Measurements from ENCODE around the gene SPOCD1. TPM values are rescaled to one million over a fixed set of nuclear protein-coding genes. Genes with fewer than 3 reads are reported as not detected.

SPOCD1 gene
- total RNA-seq, 4 donors from 2014 or later, result 0.42 to 14.1 (median 0.66) TPM; not detected in 1

DNA sequence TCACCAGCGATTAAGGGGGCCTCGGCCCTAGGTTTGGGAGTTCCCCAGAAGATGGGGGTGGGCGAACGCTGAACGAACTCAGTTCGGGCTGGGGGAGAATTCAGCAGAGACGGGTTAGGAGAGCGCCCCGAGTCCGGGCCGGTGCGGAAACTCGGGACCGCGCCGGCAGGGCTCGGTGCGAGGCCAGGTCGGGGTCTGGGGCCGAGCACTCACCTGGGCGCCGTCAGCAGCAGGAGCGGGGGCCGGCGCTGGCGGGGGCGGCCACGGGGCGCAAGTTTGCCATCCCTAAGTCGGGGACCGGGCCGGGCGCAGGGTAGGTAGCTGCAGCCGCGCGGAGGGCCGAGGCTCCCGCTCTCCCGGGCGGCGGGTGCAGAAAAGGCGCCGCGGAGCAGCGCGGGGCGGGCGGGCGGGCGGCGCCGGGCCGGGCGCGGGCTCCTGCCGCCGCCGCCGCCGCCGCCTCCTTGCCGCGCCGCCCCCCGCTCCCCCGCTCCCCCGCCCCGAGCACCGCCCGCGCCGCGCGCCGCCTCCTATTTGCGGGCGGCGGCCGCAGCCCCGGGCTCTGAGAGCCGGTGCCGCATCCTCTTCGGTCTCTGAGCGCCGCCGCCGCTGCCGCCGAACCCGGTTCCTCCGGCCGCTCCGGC, 52.0 kb downstream of the SPOCD1 start:
- Histone ChIP-seq H3K4me1 (peaks cover 0 to 47% (median 26%) of the 10 kb centered on the region in 4 donors), H3K9me3 (no peaks in the 10 kb centered on the region), H3K27me3 (peaks cover 0 to 30% of the 10 kb centered on the region in 2 donors), H3K36me3 (no peaks in the 10 kb centered on the region), H3K27ac (no peak overlapping the region), H3K4me3 (peak overlapping the region; percentile 36 to 65 (median 46))
- WGBS, 2 donors, result 2% methylated on average over 20 to 46 of the region's 93 CpGs
- TF ChIP-seq, protein P1, sequence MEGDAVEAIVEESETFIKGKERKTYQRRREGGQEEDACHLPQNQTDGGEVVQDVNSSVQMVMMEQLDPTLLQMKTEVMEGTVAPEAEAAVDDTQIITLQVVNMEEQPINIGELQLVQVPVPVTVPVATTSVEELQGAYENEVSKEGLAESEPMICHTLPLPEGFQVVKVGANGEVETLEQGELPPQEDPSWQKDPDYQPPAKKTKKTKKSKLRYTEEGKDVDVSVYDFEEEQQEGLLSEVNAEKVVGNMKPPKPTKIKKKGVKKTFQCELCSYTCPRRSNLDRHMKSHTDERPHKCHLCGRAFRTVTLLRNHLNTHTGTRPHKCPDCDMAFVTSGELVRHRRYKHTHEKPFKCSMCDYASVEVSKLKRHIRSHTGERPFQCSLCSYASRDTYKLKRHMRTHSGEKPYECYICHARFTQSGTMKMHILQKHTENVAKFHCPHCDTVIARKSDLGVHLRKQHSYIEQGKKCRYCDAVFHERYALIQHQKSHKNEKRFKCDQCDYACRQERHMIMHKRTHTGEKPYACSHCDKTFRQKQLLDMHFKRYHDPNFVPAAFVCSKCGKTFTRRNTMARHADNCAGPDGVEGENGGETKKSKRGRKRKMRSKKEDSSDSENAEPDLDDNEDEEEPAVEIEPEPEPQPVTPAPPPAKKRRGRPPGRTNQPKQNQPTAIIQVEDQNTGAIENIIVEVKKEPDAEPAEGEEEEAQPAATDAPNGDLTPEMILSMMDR (IDR thresholded peaks at IDR 0.05), result no peak
- no peak for TF ChIP-seq POLR2A (IDR thresholded peaks at IDR 0.05)
- TF ChIP-seq EP300 (IDR thresholded peaks at IDR 0.05), result no peak
- no peak for DNase-seq (ENCODE audit: low spot score in 2 of 2)

DNA sequence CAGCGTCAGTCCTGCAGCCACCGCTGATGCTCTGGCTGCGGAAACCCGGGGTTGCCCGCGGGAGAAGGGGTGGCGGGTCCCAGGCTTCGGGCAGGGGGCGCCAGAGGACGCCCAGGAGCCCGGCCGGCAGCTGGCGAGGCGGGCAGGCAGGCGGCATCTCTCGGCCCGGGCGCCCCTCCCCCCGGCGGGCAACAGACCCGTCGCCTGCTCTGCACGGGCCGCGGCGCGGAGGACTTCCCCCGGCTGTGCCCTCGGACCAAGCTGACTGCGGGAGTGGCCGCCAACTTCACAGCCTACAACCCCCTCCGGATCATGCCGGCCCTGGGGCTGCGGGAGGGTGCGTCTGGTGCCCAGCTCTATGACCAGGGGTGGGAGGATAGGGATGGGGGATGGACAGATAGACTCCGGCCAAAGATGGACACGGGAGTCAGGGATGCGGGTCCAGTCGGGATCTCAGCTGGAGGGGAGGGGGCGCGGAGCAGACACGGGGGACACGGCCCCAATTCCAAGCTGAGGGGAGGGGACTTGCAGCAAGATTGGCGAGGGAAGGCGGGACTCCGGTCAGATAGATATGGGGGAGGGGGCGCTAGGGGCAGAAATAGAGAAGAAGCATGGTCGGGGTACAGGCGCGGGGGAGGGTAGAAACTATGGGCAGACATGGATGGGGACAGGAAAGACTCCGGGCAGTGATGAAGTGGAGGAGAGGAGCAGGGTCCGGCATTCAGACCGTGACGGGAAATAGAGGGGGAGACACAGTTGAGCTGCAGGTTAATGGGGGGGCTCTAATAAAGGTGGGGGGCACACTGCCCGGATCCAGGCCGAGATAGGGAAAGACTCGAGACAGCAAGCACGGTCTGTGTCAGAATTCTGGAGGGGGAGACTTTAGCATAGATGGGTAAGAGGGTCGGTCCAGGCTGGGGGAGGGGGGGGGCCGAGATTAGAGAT, 52.8 kb downstream of the SPOCD1 start:
- DNase-seq (ENCODE audit: low spot score in 2 of 2), result no peak
- no peaks in the 10 kb centered on the region for H3K9me3 ChIP-seq
- peaks cover 0 to 25% of the 10 kb centered on the region in 2 donors for H3K27me3 ChIP-seq
- TF ChIP-seq, protein P1 (IDR thresholded peaks at IDR 0.05), result peak; percentile 57 to 81 (median 74)
- TF ChIP-seq EP300 (IDR thresholded peaks at IDR 0.05), result no peak
- 2 to 3% methylated on average over 24 to 37 of the region's 60 CpGs for WGBS, 2 donors
- H3K27ac ChIP-seq, result peak overlapping the region in 1 of 4 donors; percentile 7
- no peaks in the 10 kb centered on the region for H3K36me3 ChIP-seq
- H3K4me1 ChIP-seq, result peaks cover 0 to 47% (median 26%) of the 10 kb centered on the region in 4 donors
- H3K4me3 ChIP-seq, result peak overlapping the region; percentile 36 to 65 (median 46)

DNA sequence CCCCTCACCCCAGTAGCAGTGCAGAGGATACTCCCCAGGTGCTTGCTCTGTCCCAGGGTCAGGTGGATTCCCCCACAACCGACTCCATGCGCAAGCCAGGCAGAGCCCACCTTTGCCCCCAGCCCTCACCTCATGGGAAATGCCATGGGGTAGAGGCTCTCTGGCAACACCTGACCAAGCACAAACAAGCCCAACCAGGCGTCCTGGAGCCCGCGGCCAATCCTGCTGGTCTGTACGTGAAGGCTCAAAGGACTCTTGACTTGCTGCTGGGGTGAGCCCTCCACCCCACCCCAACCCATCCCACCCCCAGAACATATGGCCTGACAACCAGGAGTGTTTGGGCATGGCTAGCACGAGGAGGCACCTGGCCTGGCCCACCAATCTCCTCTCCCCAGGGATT, 53.5 kb downstream of the SPOCD1 start:
- Histone ChIP-seq H3K9me3 (no peaks in the 10 kb centered on the region), H3K36me3 (no peaks in the 10 kb centered on the region), H3K27me3 (peaks cover 0 to 25% of the 10 kb centered on the region in 2 donors), H3K27ac (no peak overlapping the region), H3K4me3 (peak overlapping the region in 2 of 4 donors; percentile 36 to 65), H3K4me1 (peaks cover 0 to 47% (median 26%) of the 10 kb centered on the region in 4 donors)
- 21 to 37% methylated on average over 6 to 7 of the region's 7 CpGs for WGBS, 2 donors
- TF ChIP-seq, protein P1 (IDR thresholded peaks at IDR 0.05), result no peak
- TF ChIP-seq POLR2A (IDR thresholded peaks at IDR 0.05) (no peak), EP300 (IDR thresholded peaks at IDR 0.05) (no peak)
- no peak for DNase-seq (ENCODE audit: low spot score in 2 of 2)

DNA sequence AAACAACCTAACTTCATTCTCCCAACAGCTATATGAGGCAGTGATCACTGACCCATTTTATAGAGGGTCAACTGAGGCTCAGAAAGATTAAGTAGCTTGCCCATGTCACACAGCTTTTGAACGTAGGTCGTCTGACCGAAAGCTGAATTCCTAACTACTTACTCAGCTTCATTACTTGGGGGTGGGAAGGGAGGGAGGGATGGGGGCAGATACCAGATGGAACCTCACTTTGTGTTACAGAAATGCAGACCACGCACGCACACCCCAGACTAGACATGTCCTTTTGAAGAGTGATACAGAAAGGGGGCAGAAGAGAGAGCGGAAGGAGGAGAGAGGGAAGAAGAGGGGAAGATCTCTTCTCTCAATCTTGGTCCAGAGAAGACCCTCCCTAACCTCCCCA, 53.9 kb downstream of the SPOCD1 start:
- Histone ChIP-seq H3K36me3 (no peaks in the 10 kb centered on the region), H3K4me1 (peaks cover 0 to 47% (median 26%) of the 10 kb centered on the region in 4 donors), H3K27ac (no peak overlapping the region), H3K9me3 (no peaks in the 10 kb centered on the region), H3K4me3 (no peak overlapping the region), H3K27me3 (peaks cover 0 to 25% of the 10 kb centered on the region in 2 donors)
- TF ChIP-seq, protein P1 (IDR thresholded peaks at IDR 0.05), result no peak
- TF ChIP-seq EP300 (IDR thresholded peaks at IDR 0.05), result no peak
- no peak for TF ChIP-seq POLR2A (IDR thresholded peaks at IDR 0.05)
- WGBS, 2 donors, result 59 to 64% methylated on average over 6 of the region's 6 CpGs
- no peak for DNase-seq (ENCODE audit: low spot score in 2 of 2)

Data from tibial nerve (tissue), 4 donors.